ENCODE measurements around the gene TMEM135. TPM values are rescaled to one million over a fixed set of nuclear protein-coding genes. Genes with fewer than 3 reads are reported as not detected.

Gene TMEM135
- total RNA-seq, 4 donors from 2014 or later, result 19.0 to 38.5 (median 29.5) TPM

DNA sequence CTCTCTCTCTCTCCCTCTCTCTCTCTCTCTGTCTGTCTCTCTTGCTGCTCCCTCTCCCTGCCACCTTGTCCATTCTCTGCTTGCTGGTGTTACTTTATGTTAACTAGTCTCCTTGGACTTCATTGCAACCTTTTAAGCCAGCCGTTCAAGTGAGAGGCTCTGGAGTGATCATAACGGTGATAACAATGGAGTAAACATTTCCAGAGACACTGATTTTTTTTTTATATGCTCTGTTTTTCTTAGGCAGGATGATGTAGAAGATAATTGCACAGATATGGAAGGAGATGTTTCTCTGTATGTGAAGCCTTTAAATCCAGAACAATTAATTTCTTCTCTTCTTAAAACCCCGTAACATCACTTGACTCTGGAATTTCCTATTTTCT is 287.7 kb downstream of the TMEM135 start:
- no peak overlapping the region for H3K4me3 ChIP-seq
- H3K27ac ChIP-seq, result no peak overlapping the region
- no peaks in the 10 kb centered on the region for H3K36me3 ChIP-seq
- H3K27me3 ChIP-seq, result no peaks in the 10 kb centered on the region
- intact Hi-C loops (cut with DNase I; ENCODE audit: low total_unique reads), result no loop called here
- H3K4me1 ChIP-seq, result no peaks in the 10 kb centered on the region
- H3K9me3 ChIP-seq, result no peaks in the 10 kb centered on the region
- DNase-seq, result no peak
- no peak for TF ChIP-seq POLR2A (IDR thresholded peaks at IDR 0.05)
- TF ChIP-seq, protein P1, sequence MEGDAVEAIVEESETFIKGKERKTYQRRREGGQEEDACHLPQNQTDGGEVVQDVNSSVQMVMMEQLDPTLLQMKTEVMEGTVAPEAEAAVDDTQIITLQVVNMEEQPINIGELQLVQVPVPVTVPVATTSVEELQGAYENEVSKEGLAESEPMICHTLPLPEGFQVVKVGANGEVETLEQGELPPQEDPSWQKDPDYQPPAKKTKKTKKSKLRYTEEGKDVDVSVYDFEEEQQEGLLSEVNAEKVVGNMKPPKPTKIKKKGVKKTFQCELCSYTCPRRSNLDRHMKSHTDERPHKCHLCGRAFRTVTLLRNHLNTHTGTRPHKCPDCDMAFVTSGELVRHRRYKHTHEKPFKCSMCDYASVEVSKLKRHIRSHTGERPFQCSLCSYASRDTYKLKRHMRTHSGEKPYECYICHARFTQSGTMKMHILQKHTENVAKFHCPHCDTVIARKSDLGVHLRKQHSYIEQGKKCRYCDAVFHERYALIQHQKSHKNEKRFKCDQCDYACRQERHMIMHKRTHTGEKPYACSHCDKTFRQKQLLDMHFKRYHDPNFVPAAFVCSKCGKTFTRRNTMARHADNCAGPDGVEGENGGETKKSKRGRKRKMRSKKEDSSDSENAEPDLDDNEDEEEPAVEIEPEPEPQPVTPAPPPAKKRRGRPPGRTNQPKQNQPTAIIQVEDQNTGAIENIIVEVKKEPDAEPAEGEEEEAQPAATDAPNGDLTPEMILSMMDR (IDR thresholded peaks at IDR 0.05), result no peak

DNA sequence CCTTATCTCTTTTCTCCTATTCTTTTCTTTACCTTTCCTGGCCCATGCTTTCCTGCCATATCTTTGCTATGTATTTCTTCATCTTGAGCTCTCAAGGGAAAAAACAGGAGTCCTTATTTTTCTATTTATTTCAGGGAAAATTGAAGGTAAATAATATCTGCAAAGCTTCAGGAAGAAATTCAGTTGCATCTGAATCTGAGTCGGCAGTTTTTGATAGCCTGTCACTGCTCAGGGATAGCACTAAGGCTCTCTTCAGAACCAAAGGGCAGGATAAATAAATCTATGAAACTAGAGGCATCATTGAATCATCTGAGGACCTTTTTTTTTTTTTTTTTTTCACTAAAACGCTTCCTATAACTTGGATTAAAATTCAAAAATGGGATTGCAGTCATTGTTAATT is 288.9 kb downstream of the TMEM135 start:
- Histone ChIP-seq H3K9me3 (no peaks in the 10 kb centered on the region), H3K4me1 (no peaks in the 10 kb centered on the region), H3K4me3 (no peak overlapping the region), H3K27ac (no peak overlapping the region), H3K27me3 (no peaks in the 10 kb centered on the region), H3K36me3 (no peaks in the 10 kb centered on the region)
- no peak for DNase-seq
- TF ChIP-seq, protein P1 (IDR thresholded peaks at IDR 0.05), result no peak
- TF ChIP-seq POLR2A (IDR thresholded peaks at IDR 0.05), result no peak
- intact Hi-C loops (cut with DNase I; ENCODE audit: low total_unique reads), result no loop called here

DNA sequence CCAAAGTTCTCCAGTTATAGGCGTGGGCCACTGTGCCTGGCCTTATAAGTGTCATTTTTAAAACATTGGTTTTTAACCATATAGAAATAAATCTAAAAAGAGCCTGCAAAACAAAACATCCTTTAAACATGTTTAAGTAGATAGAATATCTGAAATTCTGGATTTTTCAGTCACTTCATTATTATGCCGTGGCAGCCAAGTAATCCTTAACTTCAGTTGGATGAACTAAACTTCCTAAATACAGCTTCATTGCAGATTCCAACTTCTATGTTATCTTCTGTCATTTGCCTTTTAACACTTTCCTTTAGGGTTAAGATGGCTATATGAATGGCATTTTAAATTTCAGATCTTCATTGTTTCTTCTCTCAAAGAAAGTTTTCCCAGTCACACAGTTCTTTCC is 291.4 kb downstream of the TMEM135 start:
- intact Hi-C loops (cut with DNase I; ENCODE audit: low total_unique reads), result no loop called here

DNA sequence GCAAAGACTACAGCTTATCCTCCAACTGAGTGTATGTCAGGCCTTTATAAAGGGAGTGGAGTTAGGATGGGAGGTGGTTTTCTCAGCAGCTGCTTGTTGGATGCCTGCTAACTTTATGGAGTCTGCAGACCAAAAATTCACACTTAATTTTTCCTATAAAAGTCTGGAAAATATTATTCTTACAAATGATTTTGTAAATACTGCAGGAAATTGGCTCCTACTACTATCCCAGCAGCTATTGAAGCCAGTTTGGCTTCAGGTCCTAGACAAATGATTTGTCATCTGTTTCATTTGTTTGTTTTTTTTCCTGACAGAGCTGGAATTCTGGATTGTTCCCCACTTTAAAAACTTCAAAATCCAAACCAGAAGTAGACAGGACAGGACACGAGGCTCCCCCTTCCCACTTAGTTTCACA is 292.5 kb downstream of the TMEM135 start:
- no peaks in the 10 kb centered on the region for H3K27me3 ChIP-seq
- H3K27ac ChIP-seq, result peak overlapping the region in 1 of 2 donors; percentile 28
- H3K36me3 ChIP-seq, result no peaks in the 10 kb centered on the region
- H3K9me3 ChIP-seq, result no peaks in the 10 kb centered on the region
- intact Hi-C loops (cut with DNase I; ENCODE audit: low total_unique reads), result no loop called here
- H3K4me3 ChIP-seq, result no peak overlapping the region
- H3K4me1 ChIP-seq, result no peaks in the 10 kb centered on the region
- TF ChIP-seq POLR2A (IDR thresholded peaks at IDR 0.05), result no peak
- TF ChIP-seq, protein P1 (IDR thresholded peaks at IDR 0.05), result no peak
- DNase-seq, result no peak

More for the DNA sequence above, 291.4 kb downstream of the TMEM135 start:
- Histone ChIP-seq H3K36me3 (no peaks in the 10 kb centered on the region), H3K27ac (no peak overlapping the region), H3K9me3 (no peaks in the 10 kb centered on the region), H3K4me1 (no peaks in the 10 kb centered on the region), H3K27me3 (no peaks in the 10 kb centered on the region), H3K4me3 (no peak overlapping the region)
- DNase-seq, result no peak
- TF ChIP-seq, protein P1 (IDR thresholded peaks at IDR 0.05), result no peak
- no peak for TF ChIP-seq POLR2A (IDR thresholded peaks at IDR 0.05)

DNA sequence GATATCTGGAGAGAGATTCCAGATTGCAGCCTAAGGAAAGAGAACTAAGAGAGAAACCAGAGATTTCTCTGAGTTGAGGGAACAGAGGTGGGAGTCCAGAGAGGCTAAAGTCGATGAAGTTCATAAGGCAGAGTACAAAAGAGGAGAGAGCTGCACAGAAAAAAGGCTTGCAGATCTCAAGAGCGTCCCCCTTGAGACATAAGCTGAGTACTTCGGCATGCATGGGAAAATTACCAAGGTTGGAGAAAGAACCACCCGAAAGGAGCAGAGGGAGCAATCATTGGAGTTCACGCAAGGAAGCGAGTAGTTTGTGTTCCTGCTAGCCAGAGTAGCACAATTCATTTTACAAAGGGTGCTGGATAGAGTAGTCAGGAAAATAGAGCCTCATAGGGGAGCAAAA is 293.5 kb downstream of the TMEM135 start:
- intact Hi-C loops (cut with DNase I; ENCODE audit: low total_unique reads), result no loop called here
- Histone ChIP-seq H3K36me3 (no peaks in the 10 kb centered on the region), H3K9me3 (no peaks in the 10 kb centered on the region), H3K27ac (peak overlapping the region in 1 of 2 donors; percentile 28), H3K4me3 (no peak overlapping the region), H3K27me3 (no peaks in the 10 kb centered on the region), H3K4me1 (no peaks in the 10 kb centered on the region)
- DNase-seq, result no peak
- TF ChIP-seq, protein P1 (IDR thresholded peaks at IDR 0.05), result no peak
- no peak for TF ChIP-seq POLR2A (IDR thresholded peaks at IDR 0.05)
